H1 (cell line): Measurements from ENCODE around the gene HIPK1. TPM values are rescaled to one million over a fixed set of nuclear protein-coding genes. Genes with fewer than 3 reads are reported as not detected.

Source experiments
- CTCF ChIA-PET: fragments of 300-600 bp; sonication (Branson Sonifier 250); formaldehyde crosslinking; loops from one replicate; lab custom pipeline; 2021; ENCODE audit not compliant: partially characterized antibody; lab: Charles Lee
- POLR2A ChIA-PET: fragments of 300-600 bp; sonication (Branson Sonifier 250); formaldehyde crosslinking; loops from one replicate; lab custom pipeline; 2021; ENCODE audit warnings: inconsistent platforms; ENCODE audit not compliant: partially characterized antibody; lab: Charles Lee
- DNase-seq, 2 experiments: peaks; one replicate each; pipeline versions ENCODE4 v3.0.0 to v3.0.0-alpha.2; 2010 to 2022; ENCODE audit warnings: low spot score in 2 of 2, low read depth in 1 of 2, mixed read lengths in 1 of 2
- FAIRE-seq: peaks from 2 replicates; lab custom pipeline; 2011; peaks lifted over from hg19 to GRCh38; lab: Jason Lieb, UNC
- H2AFZ ChIP-seq: 2 replicates; pipeline ENCODE4 v1.8.1; 2012; ENCODE audit warnings: low read length, inconsistent platforms
- H2AK5ac ChIP-seq: 2 replicates; pipeline ENCODE4 v1.6.1; 2013; ENCODE audit warnings: low read depth, low read length
- H2BK120ac ChIP-seq: replicated peaks from 2 replicates; pipeline ENCODE3; 2013; ENCODE audit warnings: low read depth, low read length, inconsistent platforms
- H2BK12ac ChIP-seq: 2 replicates; pipeline ENCODE4 v1.6.1; 2013; ENCODE audit warnings: low read depth, low read length
- H2BK15ac ChIP-seq: 2 replicates; pipeline ENCODE4 v1.6.1; 2013; ENCODE audit warnings: low read length
- H2BK20ac ChIP-seq: 2 replicates; pipeline ENCODE4 v1.6.1; 2013; ENCODE audit warnings: low read length
- H2BK5ac ChIP-seq: 2 replicates; pipeline ENCODE4 v1.6.1; 2013; ENCODE audit warnings: low read depth, low read length
- H3K14ac ChIP-seq: 2 replicates; pipeline ENCODE4 v1.6.1; 2013; ENCODE audit warnings: inconsistent platforms; ENCODE audit not compliant: insufficient read length
- H3K18ac ChIP-seq: 2 replicates; pipeline ENCODE4 v1.6.1; 2013; ENCODE audit warnings: low read length; ENCODE audit errors: extremely low read depth
- H3K23ac ChIP-seq: 2 replicates; pipeline ENCODE4 v1.6.1; 2013; ENCODE audit warnings: inconsistent platforms; ENCODE audit not compliant: insufficient read length
- H3K23me2 ChIP-seq: 2 replicates; pipeline ENCODE4 v1.6.1; 2013; ENCODE audit warnings: low read depth, low read length
- H3K27ac ChIP-seq: 2 replicates; pipeline ENCODE4 v1.6.1; 2011; ENCODE audit warnings: low read depth, low read length, inconsistent platforms
- H3K27me3 ChIP-seq, 4 experiments: replicated peaks in 1 of 4; 1 replicate in 1 of 4; 2 replicates in 3 of 4; pipeline versions ENCODE4 v1.6.1 to v1.8.1; 2011 to 2013; ENCODE audit warnings: low read length in 3 of 4, mild to moderate bottlenecking in 3 of 4, inconsistent platforms in 2 of 4, mixed read lengths in 2 of 4, moderate library complexity in 1 of 4; ENCODE audit not compliant: control insufficient read depth in 3 of 4, insufficient read depth in 3 of 4; ENCODE audit errors: extremely low read depth in 1 of 4
- H3K36me3 ChIP-seq, 4 experiments: 2 replicates each; pipeline versions ENCODE4 v1.6.1 to v1.8.1; 2011 to 2013; ENCODE audit warnings: mild to moderate bottlenecking in 4 of 4, low read length in 3 of 4, moderate library complexity in 2 of 4, control low read depth in 1 of 4, inconsistent platforms in 1 of 4; ENCODE audit not compliant: insufficient read depth in 4 of 4, control insufficient read depth in 2 of 4
- H3K4ac ChIP-seq: replicated peaks from 2 replicates; pipeline ENCODE3; 2013; ENCODE audit warnings: low read length, low read depth, mixed read lengths, inconsistent platforms; ENCODE audit not compliant: insufficient read length
- H3K4me1 ChIP-seq, 4 experiments: replicated peaks in 1 of 4; 1 replicate in 1 of 4; 2 replicates in 3 of 4; pipeline versions ENCODE4 v1.6.1 to v1.8.1; 2011 to 2013; ENCODE audit warnings: low read length in 3 of 4, inconsistent platforms in 2 of 4, mixed read lengths in 1 of 4; ENCODE audit not compliant: insufficient read depth in 4 of 4, control insufficient read depth in 3 of 4
- H3K4me2 ChIP-seq, 2 experiments: 2 replicates each; pipeline versions ENCODE4 v1.6.1 to v1.8.1; 2011 to 2013; ENCODE audit warnings: low read depth in 2 of 2, low read length in 2 of 2, control low read depth in 1 of 2, inconsistent platforms in 1 of 2, mild to moderate bottlenecking in 1 of 2; ENCODE audit not compliant: insufficient read depth in 1 of 2
- H3K4me3 ChIP-seq, 4 experiments: fragments of 200-600, 300-600 bp in 1 of 4; sonication (generic), shearing (Covaris generic), sonication (Bioruptor Twin) in 1 of 4; 2 replicates each; pipeline versions ENCODE4 v1.5.1 to v1.8.1; 2011 to 2016; ENCODE audit warnings: low read length in 4 of 4, low read depth in 3 of 4, control low read depth in 2 of 4, inconsistent platforms in 2 of 4, mild to moderate bottlenecking in 2 of 4, mixed read lengths in 1 of 4, moderate library complexity in 1 of 4; ENCODE audit not compliant: insufficient read depth in 2 of 4; ENCODE audit errors: extremely low read depth in 1 of 4
- H3K56ac ChIP-seq: replicated peaks from 2 replicates; pipeline ENCODE3; 2013; ENCODE audit warnings: low read depth, mild to moderate bottlenecking, mixed read lengths, low read length, inconsistent platforms; ENCODE audit not compliant: insufficient read length
- H3K79me1 ChIP-seq: 2 replicates; pipeline ENCODE4 v1.6.1; 2013; ENCODE audit warnings: low read depth, low read length, control low read depth
- H3K79me2 ChIP-seq, 2 experiments: 2 replicates each; pipeline versions ENCODE4 v1.6.1 to v1.8.1; 2012 to 2013; ENCODE audit warnings: low read length in 2 of 2, mild to moderate bottlenecking in 2 of 2, inconsistent platforms in 1 of 2; ENCODE audit not compliant: insufficient read depth in 2 of 2, control insufficient read depth in 1 of 2
- H3K9ac ChIP-seq, 4 experiments: replicated peaks in 1 of 4; 1 replicate in 1 of 4; 2 replicates in 3 of 4; pipeline versions ENCODE4 v1.6.1 to v1.8.1; 2011 to 2013; ENCODE audit warnings: low read depth in 3 of 4, low read length in 3 of 4, control low read depth in 2 of 4, mild to moderate bottlenecking in 2 of 4, moderate library complexity in 2 of 4, inconsistent platforms in 1 of 4; ENCODE audit errors: extremely low read depth in 1 of 4
- H3K9me3 ChIP-seq, 2 experiments: 2 replicates each; pipeline versions ENCODE4 v1.6.1 to v1.8.1; 2012 to 2013; ENCODE audit warnings: mild to moderate bottlenecking in 2 of 2, moderate library complexity in 2 of 2, control low read depth in 1 of 2, inconsistent platforms in 1 of 2, low read depth in 1 of 2, low read length in 1 of 2, mixed read lengths in 1 of 2; ENCODE audit not compliant: insufficient read depth in 2 of 2
- H4K20me1 ChIP-seq, 2 experiments: replicated peaks in 1 of 2; 2 replicates each; pipeline versions ENCODE3 to v1.8.1; 2011 to 2013; ENCODE audit warnings: inconsistent platforms in 2 of 2, low read length in 2 of 2, mild to moderate bottlenecking in 1 of 2; ENCODE audit not compliant: insufficient read depth in 2 of 2, control insufficient read depth in 1 of 2
- H4K5ac ChIP-seq: 2 replicates; pipeline ENCODE4 v1.6.1; 2013; ENCODE audit warnings: low read length, low read depth, mixed read lengths, inconsistent platforms; ENCODE audit not compliant: insufficient read length
- H4K8ac ChIP-seq: 2 replicates; pipeline ENCODE4 v1.8.0; 2013; ENCODE audit warnings: mild to moderate bottlenecking, moderate library complexity, low read length, inconsistent platforms; ENCODE audit not compliant: insufficient read depth; ENCODE audit errors: extremely low read depth
- H4K91ac ChIP-seq: replicated peaks from 2 replicates; pipeline ENCODE3; 2013; ENCODE audit warnings: low read length, mixed read lengths, inconsistent platforms; ENCODE audit not compliant: insufficient read length
- EZH2 ChIP-seq: fragments of 200-600 bp; sonication (generic); IDR thresholded peaks from 2 replicates; pipeline ENCODE4 v1.7.1; 2012; ENCODE audit warnings: low read depth, mild to moderate bottlenecking, moderate library complexity, low read length, inconsistent platforms; ENCODE audit not compliant: severe bottlenecking
- HDAC2 ChIP-seq, 2 experiments: fragments of 300-600 bp in 1 of 2; sonication (generic) in 1 of 2; IDR thresholded peaks; 2 replicates each; pipeline ENCODE4 v1.6.1; 2011 to 2012; ENCODE audit warnings: low read depth in 2 of 2, low read length in 2 of 2, mild to moderate bottlenecking in 2 of 2, moderate library complexity in 2 of 2, borderline replicate concordance in 1 of 2, inconsistent platforms in 1 of 2
- POLR2AphosphoS5 ChIP-seq: IDR thresholded peaks from 2 replicates; pipeline ENCODE4 v1.6.1; 2011; ENCODE audit warnings: low read depth, low read length
- RNF2 ChIP-seq: fragments of 200-900, 300-1000 bp; sonication (generic); IDR thresholded peaks from 2 replicates; pipeline ENCODE4 v1.7.1; 2016; ENCODE audit warnings: borderline replicate concordance, low read depth, mild to moderate bottlenecking, antibody characterized with exemption, low read length; ENCODE audit not compliant: poor library complexity, severe bottlenecking; ENCODE audit errors: missing control alignments
- SP1 ChIP-seq: IDR thresholded peaks from 2 replicates; pipeline ENCODE4 v1.6.1; 2011; ENCODE audit warnings: low read depth, low read length
- WGBS, 2 experiments: shearing (Covaris generic) in 1 of 2; methylation state at CpG; one replicate each; pipeline versions ENCODE4 v1.1.6 to v1.1.7; 2013 to 2015; ENCODE audit warnings: low lambda C conversion rate in 2 of 2, mixed read lengths in 2 of 2, inconsistent platforms in 1 of 2, low coverage in 1 of 2, missing lambda C conversion rate in 1 of 2; ENCODE audit not compliant: insufficient replicate concordance in 2 of 2, insufficient coverage in 1 of 2, insufficient read length in 1 of 2; ENCODE audit errors: extremely low coverage in 1 of 2, missing lambda C conversion rate in 1 of 2; 5-methylcytosine and 5-hydroxymethylcytosine counted together
- polyA plus RNA-seq, 7 experiments: library from polyadenylated mRNA; depleted of rRNA in 3 of 7; stranded (reverse) in 5 of 7; unstranded in 2 of 7; fragments of >200 nt in 5 of 7; fragments of 200-250 nt in 2 of 7; gene quantifications; 1 replicate in 5 of 7; 2 replicates in 1 of 7; 4 replicates in 1 of 7; pipeline versions ENCODE4 v1.2.1 to v1.2.3, GENCODE V29; 2011 to 2013; ENCODE audit warnings: missing spikeins in 2 of 7, mixed read lengths in 2 of 7
- total RNA-seq: library from RNA; stranded (reverse); fragmentation: NEBNext Ultra II Directional; extraction: Animal tissue kit (Norgen Biotek cat#: 25700); gene quantifications from 2 replicates; pipeline ENCODE4 v1.2.1, GENCODE V29; 2021
- TF ChIP-seq, protein P1 (sequence below), 3 experiments: IDR thresholded peaks; 1 replicate in 2 of 3; 2 replicates in 1 of 3; pipeline versions ENCODE4 v1.5.1 to v1.6.1; 2011; ENCODE audit warnings: low read length in 3 of 3, mild to moderate bottlenecking in 3 of 3, inconsistent platforms in 2 of 3, low read depth in 1 of 3, moderate library complexity in 1 of 3; ENCODE audit not compliant: insufficient read depth in 1 of 3; ENCODE audit errors: control extremely low read depth in 1 of 3
- TF ChIP-seq, protein P2 (sequence below): IDR thresholded peaks from 2 replicates; pipeline ENCODE4 v1.6.1; 2011; ENCODE audit warnings: low read length, improper control_type of control experiment

Gene HIPK1
- total and polyA plus RNA-seq, 2 of the 8 experiments (the other 6 are each of a cell fraction or from before 2014, with no cell fraction given): 46.2 to 64.3 TPM

DNA sequence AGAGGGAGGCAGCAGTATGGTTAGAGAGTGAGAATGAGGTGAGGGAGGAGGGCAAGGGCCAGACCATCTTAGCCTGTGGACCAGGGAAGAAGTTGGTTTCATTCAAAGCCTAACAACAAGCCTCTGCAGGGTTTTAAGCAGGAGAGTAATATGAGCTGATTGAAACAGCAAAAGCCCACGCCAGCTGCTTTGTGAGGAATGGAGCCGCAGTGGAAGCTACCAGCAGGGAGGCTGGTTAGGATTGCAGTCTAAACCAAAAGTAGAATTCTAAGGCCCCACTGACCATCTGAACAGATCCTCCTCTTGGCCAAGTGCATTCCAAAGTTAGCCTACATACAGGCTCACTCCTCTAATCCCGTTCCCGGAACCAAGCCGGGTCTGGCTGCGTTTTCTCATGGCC is 94.9 kb downstream of the HIPK1 start:
- Histone ChIP-seq H3K9ac (no peak overlapping the region), H3K4ac (peak overlapping the region; percentile 36), H4K5ac (peak overlapping the region; percentile 50), H4K8ac (peak overlapping the region; percentile 71; the same call in 1 of the 2 replicates), H4K91ac (peak overlapping the region; percentile 92), H3K4me1 (peaks cover 2 to 14% (median 5%) of the 10 kb centered on the region in 4 experiments; a peak in 4 of 7 replicates), H3K56ac (peak overlapping the region; percentile 65), H3K79me1 (no peaks in the 10 kb centered on the region), H3K9me3 (peaks cover 1 to 7% of the 10 kb centered on the region in 2 experiments; a peak in 2 of 4 replicates), H2BK15ac (no peak overlapping the region; the same call in 1 of the 2 replicates), H3K27ac (peak overlapping the region; percentile 65; the same call in 1 of the 2 replicates), H3K18ac (peak overlapping the region; percentile 92; the same call in 1 of the 2 replicates), H3K23me2 (no peaks in the 10 kb centered on the region; the same call in 1 of the 2 replicates), H2BK5ac (peak overlapping the region; percentile 88; the same call in 1 of the 2 replicates), H2BK120ac (peak overlapping the region; percentile 96), H3K4me2 (peak overlapping the region; percentile 29 to 32; a peak in 2 of 4 replicates), H2BK20ac (peak overlapping the region; percentile 99), H3K79me2 (no peaks in the 10 kb centered on the region; a peak in 1 of 4 replicates), H3K36me3 (peaks cover 0 to 11% (median 5%) of the 10 kb centered on the region in 4 experiments; a peak in 2 of 8 replicates), H2BK12ac (peak overlapping the region; percentile 95), H2AK5ac (peak overlapping the region; percentile 68; the same call in 1 of the 2 replicates), H3K14ac (no peak overlapping the region), H3K4me3 (peak overlapping the region in 1 of 4 experiments; percentile 5; a peak in 1 of 8 replicates), H2AFZ (no peak overlapping the region), H3K27me3 (no peaks in the 10 kb centered on the region; a peak in 1 of 7 replicates), H3K23ac (no peak overlapping the region), H4K20me1 (no peaks in the 10 kb centered on the region)
- DNase-seq: no peak
- CTCF ChIA-PET: interaction anchor here (0.6 to 1.7 kb wide), 8 partner anchors 10 to 259 kb away, joined by 3 to 5 read pairs (median 4); partner anchors contain the start of gene OLFML3
- POLR2A ChIA-PET: interaction anchor here (1.2 to 2.5 kb wide), 5 partner anchors 9 to 122 kb away, joined by 3 to 15 read pairs (median 7); no protein-coding TSS in a partner anchor
- 61% methylated on average over 6 of the region's 6 CpGs; no CpG with 5 or more reads in 1 of the 2 experiments for WGBS, 2 experiments
- peak; percentile 48 for FAIRE-seq
- TF ChIP-seq EZH2: no peak
- TF ChIP-seq POLR2AphosphoS5: no peak
- TF ChIP-seq HDAC2 (IDR thresholded peaks at IDR 0.05; ENCODE audit: borderline replicate concordance in 1 of 2, low read depth in 2 of 2, low read length in 2 of 2): no peak
- TF ChIP-seq SP1: no peak
- TF ChIP-seq RNF2: no peak
- TF ChIP-seq, protein P1, sequence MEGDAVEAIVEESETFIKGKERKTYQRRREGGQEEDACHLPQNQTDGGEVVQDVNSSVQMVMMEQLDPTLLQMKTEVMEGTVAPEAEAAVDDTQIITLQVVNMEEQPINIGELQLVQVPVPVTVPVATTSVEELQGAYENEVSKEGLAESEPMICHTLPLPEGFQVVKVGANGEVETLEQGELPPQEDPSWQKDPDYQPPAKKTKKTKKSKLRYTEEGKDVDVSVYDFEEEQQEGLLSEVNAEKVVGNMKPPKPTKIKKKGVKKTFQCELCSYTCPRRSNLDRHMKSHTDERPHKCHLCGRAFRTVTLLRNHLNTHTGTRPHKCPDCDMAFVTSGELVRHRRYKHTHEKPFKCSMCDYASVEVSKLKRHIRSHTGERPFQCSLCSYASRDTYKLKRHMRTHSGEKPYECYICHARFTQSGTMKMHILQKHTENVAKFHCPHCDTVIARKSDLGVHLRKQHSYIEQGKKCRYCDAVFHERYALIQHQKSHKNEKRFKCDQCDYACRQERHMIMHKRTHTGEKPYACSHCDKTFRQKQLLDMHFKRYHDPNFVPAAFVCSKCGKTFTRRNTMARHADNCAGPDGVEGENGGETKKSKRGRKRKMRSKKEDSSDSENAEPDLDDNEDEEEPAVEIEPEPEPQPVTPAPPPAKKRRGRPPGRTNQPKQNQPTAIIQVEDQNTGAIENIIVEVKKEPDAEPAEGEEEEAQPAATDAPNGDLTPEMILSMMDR (IDR thresholded peaks at IDR 0.05; ENCODE audit: control extremely low read depth in 1 of 3, insufficient read depth in 1 of 3, low read depth in 1 of 3, low read length in 3 of 3): no peak
- TF ChIP-seq, protein P2, sequence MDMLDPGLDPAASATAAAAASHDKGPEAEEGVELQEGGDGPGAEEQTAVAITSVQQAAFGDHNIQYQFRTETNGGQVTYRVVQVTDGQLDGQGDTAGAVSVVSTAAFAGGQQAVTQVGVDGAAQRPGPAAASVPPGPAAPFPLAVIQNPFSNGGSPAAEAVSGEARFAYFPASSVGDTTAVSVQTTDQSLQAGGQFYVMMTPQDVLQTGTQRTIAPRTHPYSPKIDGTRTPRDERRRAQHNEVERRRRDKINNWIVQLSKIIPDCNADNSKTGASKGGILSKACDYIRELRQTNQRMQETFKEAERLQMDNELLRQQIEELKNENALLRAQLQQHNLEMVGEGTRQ: no peak
